NCI-H1436 treated with DMSO at 0.1 percent for 48 hours (cell line): ENCODE measurements around the gene KCNMA1.

Source experiments
- DNase-seq: peaks from one replicate; lab custom pipeline; 2025; lab: John Stamatoyannopoulos, UW

KCNMA1 gene

GRCh38 chr10:76925636-76926405 is 711.8 kb downstream of the KCNMA1 start:
- no peak for DNase-seq

DNA sequence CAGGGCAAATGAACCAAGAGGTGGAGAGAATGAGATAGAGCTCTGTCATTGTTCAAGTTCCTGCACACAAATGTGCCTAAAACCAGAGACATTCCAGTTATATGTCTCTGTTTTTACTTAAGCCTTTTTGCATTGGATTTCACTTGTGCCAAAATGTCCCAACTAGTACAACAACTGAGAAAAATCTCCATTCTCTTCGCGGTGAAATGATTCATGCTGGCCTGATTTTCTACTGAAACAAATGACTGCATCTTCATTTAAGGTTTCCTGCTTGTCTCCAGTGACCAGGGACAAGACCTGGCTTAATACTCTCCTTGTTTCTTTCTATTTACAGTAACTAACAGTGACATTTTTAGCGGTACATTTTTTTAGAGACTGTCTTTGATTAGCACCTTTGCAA is 714.9 kb downstream of the KCNMA1 start:
- DNase-seq = no peak

DNA sequence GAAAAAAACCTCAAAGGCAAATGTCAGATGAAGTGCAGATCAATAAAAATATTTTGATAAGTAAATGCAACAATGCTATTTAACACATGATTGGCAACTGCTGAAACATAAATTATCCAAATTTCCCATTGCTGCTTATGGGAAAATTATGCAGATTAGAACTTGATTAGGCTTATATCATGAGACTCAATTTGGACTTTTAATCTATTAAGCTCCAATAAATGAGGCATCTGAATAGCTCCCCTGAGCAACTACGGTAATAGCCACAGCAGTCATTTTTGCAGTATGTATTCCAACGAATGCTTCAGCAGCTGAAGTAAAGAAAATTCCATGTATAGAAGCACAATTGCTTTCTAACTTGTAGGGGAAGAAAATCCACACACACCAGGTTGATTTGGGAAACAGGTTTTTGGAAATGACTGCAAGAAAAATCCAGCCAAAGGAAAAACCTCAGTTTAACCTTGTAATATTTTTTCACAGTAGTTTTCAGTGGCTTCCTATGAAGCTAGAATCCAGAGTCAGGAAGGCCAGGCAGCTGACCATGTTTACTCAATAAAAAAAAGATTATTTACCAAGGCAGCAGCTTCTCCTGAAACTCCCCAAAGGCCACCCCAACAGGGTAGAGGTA is 716.1 kb downstream of the KCNMA1 start:
- no peak for DNase-seq

GRCh38 chr10:76920581-76920980 is 717.0 kb downstream of the KCNMA1 start:
- no peak for DNase-seq

- DNase-seq = no peak
These were observed 719.5 kb downstream of the KCNMA1 start for GRCh38 chr10:76918106-76918505.

GRCh38 chr10:76917071-76917470 is 720.5 kb downstream of the KCNMA1 start:
- no peak for DNase-seq

DNA sequence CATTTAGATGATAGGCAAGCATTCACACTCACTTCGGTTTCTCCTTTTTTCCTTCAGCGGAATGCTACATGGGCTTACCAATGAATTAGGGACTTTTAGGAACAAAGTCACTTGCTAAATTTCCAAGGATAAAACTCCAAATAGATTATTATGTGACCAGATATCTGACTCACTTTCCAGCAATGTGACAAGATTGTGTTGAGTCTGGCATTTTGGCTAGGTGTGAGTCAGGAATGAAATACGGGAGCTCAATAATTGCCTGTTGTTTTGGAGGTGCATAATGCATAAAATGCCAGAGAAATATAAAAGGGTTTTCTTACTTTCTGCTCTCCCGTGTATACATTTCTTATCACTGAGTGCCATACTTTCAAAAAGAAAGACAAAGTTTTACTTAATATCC is 721.1 kb downstream of the KCNMA1 start:
- no peak for DNase-seq

DNA sequence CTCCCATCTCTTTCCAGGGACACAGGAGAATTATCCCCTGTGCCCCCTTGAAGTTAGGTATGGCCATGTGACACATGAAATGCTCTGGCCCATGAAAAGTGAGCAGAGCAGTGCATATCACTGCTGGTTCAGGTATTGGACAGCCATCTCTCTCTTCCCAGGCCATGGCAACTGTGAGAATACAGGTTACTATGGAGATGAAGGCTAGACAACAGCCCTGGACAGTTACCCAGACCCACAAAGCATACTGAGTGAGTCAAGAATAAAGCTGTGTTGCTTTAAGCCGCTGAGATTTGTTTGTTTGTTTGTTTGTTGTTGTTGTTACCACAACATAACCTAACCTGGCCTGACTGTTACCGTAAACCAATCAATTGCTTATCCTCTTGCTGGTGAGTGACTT is 722.3 kb downstream of the KCNMA1 start:
- DNase-seq = no peak

DNA sequence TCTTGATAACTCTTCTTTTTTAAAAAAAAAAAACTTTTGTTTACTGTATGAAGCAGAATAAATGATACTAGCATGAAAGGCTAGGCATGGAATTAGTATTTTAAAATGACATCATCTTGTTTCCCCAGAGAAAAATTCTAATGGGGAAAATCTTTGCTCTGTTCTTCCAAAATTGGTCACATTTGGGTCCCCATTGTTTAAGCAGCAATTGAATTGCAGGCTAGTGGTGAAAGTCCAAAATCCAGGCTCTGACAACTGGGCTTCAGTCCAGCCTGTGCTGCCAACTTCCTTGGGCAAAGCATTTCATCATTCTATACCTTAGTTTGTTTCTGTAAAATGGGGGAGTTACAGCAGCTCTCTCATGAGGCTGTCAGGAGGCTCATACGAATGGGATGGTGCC is 726.4 kb downstream of the KCNMA1 start:
- DNase-seq = no peak

- no peak for DNase-seq
These were observed 727.2 kb downstream of the KCNMA1 start for GRCh38 chr10:76910184-76910962.

DNA sequence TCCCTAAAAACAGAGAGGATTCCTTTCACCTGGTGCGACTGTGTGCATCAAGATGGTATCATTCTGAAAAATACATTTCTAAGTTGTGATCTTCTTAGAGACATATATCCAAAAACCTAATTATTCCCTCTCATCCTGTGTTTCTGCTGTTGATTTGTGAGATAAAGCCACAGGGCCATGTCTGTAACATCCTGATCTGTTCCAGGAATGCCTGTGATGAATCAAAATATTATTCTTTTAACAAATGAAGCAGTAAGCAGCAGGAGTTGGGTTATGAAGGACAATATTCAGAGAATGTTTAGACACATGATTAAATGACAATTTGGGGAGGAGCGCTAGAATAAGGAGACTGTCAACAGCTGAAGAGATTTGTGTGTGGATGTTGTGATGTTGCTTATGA is 731.4 kb downstream of the KCNMA1 start:
- DNase-seq = no peak

DNA sequence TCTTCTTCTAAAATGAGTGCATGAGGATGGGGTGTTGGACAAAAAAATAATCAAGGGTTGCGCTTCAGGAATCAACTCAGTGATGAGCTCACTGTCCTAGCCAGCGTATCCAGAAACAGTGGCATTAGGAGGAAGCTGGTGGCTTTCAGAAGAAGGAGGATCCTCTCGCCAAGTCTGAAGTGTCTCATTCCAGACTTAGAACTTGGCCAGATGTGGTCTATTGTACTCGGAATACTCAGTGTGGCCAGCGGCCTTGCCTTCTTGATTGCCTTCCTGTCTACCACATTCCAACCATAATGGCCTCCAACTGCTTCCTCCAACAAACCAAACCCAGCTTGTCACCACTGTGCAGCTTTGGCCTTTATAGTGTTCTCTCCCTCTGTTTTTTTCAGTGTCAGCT is 732.4 kb downstream of the KCNMA1 start:
- DNase-seq = no peak

- DNase-seq = no peak
These were observed 734.1 kb downstream of the KCNMA1 start for GRCh38 chr10:76903387-76903945.

DNA sequence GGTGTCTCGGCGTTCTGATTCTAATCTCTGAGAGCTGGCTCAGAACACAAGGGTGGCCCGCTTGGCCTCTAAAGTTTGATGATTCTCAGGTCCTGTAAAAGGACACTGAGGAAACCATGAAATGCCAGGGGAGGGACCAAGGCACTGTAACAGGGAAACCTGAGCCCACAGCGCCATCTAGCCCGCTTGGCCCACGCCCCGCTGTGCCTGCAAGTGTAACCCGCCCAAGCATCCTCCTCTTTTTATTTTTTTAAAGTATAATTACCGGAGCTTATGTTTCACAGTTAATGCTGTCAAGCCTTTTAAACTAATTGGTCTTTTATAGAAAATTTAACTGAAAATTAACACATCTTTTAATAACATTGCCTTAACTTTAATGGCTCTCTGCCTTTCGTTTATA is 734.7 kb downstream of the KCNMA1 start:
- DNase-seq = no peak

DNA sequence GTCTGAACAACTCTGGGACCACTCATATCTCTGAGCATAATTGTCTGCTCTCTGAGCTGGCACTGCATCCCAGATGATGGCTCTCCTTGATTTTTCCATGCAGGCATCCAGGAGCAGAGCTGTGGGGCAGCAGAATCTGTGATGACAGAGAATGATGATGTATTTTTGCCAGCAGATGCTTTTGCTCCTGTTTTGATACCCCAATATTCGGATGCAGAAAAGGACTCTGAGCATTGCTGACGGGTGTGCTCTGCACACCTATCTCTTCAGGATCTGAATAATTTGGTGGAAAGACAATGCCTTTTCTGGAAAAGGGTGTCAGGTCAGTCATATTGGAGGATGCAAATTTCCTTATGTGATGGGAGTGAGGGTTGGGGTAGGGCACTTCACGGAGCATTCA is 735.9 kb downstream of the KCNMA1 start:
- DNase-seq = no peak

DNA sequence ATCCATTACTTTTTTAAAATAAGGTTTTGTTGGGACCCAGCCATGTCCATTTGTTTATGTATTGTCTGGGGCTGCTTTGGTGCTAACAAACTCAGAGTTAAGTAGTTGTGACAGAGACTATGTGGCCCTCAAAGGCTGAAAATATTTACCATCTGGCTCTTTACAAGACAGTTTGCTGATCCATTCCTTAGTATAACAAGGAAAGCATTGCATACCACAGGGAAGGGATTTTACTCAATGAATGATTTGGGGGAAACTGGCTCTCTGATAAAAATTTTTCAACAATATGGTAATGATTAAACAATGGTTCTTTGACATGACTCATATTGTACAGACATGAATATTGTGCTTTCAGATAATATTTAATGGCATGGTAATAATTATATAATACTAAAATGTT is 738.1 kb downstream of the KCNMA1 start:
- no peak for DNase-seq

GRCh38 chr10:76892766-76893479 is 744.7 kb downstream of the KCNMA1 start:
- DNase-seq = no peak

- no peak for DNase-seq
These were observed 750.2 kb downstream of the KCNMA1 start for GRCh38 chr10:76887223-76888010.

DNA sequence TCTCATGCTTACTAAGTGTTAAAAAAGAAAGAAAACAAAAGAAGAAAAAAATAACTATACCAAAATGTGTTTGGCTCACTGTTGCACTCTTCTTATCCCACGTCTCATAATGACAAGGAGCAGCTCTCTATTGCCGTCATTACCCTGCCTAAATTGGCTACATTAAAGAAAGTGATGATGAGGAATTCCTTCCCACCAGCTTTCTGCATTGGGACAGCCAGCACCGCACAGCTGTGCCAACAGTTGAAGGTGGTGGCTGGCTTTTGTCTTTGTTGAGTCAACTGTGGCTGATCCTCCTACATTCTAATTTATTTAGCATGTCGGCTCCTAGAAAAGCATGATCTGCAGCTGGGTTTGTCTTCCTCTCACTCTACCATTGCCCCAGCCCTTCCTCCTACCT is 751.8 kb downstream of the KCNMA1 start:
- DNase-seq = no peak

GRCh38 chr10:76884673-76885275 is 752.8 kb downstream of the KCNMA1 start:
- no peak for DNase-seq

- DNase-seq = no peak
These were observed 754.0 kb downstream of the KCNMA1 start for GRCh38 chr10:76883596-76883995.
